Activated T-helper 1 cell treated with Interleukin-2 at 50 U/mL for 16 hours (primary cell): ENCODE data around the gene APCDD1.
"Not testable (repeated sequence)": the region's sequence is repeated elsewhere in the genome, so short reads cannot be mapped to it uniquely, and the experiment has no call there.

ENCODE experiments used
- DNase-seq: peaks from one replicate; pipeline ENCODE4 v3.0.0-alpha.2; 2020; ENCODE audit warnings: low read depth

The APCDD1 gene

GRCh38 chr18:10526561-10526949 lies 72.1 kb downstream of the APCDD1 start:
- DNase-seq = no peak

DNA sequence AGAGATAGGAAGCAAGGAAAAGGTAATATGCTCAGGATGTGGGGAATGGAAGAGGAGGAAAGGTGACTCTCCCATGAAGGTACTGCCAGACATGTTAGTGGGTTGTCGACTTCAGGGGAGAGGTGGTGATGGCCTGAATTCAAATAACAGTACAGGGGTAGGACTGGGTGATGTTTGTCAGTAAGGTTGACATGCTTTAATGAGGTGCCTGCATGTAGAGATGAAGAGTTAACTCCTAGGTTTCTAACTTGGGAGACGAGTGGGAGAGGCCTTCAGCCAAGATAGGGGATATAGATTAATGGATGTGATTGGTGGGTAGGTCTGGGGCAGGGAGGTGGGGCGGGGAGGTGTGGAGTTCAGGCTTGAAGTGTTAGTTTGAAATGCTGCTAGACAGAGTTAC lies 74.0 kb downstream of the APCDD1 start:
- no peak for DNase-seq

DNA sequence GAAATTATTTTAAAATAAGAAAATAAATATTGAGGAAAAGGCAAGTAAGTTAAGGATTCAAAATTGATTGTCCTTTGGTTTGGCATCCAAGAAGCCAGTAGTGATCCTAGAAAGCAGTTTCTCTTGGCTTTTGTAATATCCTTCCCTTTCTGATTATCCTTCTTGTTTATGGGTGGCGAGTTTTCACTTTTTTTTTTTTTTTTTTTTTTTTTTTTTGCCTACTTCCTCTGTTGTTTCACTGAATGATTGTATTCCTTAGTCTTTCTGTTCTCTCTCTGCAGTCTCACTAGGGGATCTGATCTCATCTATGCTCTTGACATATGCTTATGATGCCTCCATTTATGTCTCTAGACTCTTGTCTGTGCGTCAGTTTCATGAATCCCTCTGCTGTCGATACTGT lies 75.6 kb downstream of the APCDD1 start:
- DNase-seq = no peak

DNA sequence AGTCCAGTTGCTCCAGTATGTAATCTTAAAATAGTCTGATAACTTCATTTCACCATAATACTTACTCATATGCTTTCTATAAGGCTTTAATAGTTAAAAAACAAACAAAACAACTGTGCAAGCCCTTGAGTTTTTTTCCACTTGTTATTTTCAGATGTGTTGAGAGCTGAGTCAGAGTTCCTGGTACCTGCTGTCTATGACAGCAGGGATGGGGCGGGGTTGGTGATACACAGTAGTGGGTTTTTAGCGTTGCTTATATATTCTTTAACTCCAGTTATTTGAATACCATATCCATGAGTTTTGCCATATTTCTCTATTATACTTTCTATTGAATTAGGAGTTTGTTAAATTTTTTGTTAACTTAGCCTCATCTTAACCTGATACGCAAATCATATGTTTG lies 76.4 kb downstream of the APCDD1 start:
- DNase-seq = no peak

DNA sequence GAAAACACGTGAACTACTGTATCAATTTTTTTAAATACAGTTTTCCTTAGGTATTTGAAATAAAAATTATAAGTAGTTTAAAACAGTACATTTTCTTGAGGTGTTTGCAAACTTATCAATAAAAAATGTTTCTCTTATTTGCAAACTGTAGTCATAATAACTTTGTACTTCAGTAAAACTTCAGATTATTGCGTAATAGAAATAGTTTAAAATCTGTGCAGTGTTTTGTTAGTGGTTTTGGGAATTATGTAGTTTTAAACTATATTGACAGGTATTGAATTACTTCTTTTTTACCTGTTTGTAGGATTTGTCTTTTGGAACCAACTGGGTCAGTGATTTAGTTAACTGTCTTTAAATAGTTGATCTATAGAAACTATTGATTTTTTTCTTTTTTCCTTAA lies 78.7 kb downstream of the APCDD1 start:
- no peak for DNase-seq

- no peak for DNase-seq
Observed at GRCh38 chr18:10536280-10536679, 81.8 kb downstream of the APCDD1 start.

DNA sequence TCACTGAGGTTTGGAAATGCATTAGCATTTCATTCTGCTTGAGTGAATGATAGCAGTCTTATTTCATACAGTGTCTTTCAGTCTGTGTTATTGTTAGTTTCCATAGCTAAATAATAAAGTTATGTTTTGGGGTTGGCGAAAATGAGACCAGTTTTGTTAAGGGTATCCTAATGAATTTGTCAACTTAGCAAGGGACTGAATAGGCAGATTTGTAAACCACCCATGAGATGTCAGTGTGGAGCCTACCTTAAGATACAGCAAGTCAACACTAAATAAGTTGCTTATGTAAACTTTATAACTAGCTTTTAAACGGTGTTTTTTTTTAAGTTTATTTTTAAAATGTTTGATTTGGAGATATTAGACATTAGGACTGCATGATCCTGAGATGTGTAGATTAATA lies 83.3 kb downstream of the APCDD1 start:
- DNase-seq = no peak

GRCh38 chr18:10539124-10539523 lies 84.7 kb downstream of the APCDD1 start:
- DNase-seq = not testable (repeated sequence)
